DMS53 treated with DMSO at 0.1 percent for 48 hours (cell line): ENCODE data around the gene SDR42E2.

Source experiments
- DNase-seq: peaks from one replicate; lab custom pipeline; 2025; ENCODE audit not compliant: unreplicated experiment; lab: John Stamatoyannopoulos, UW

The SDR42E2 gene

DNA sequence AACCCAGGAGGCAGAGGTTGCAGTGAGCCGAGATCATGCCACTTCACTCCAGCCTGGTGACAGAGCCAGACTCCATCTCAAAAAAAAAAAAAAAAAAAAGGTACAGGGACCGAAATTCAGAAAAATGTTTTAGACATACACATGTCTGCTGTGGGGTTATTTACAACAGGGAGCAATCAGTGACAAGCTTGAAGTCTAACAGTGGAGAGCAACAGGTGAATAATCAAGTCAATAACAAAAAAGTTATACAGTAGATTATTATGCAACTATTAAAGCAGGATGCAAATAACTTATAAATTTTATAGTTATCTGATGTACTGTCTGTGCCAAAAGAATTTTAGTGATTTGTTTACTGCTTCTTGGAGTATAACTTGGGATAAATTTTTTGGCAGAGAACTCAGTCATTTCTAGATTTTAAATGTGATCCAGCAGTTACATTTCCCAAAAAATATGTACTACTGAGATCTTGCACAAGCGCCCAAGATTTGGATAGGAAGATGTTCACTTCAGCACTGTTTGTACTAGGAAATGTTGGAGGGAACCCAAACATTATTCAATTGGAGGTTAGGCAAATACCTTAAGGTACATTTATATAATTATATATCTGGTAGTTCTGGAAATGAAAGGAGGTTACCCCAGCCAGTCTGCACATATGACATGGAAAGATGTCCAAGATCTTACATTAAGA lies 77.9 kb downstream of the SDR42E2 start:
- DNase-seq = no peak
